WTC11 (cell line): ENCODE results near the gene HJURP.

Experiments
- CREB1 ChIP-seq: sonication (generic); formaldehyde crosslinking; IDR thresholded peaks from 2 replicates; pipeline ENCODE4 v1.8.0; 2023; ENCODE audit warnings: mild to moderate bottlenecking, missing genetic modification reagents
- ELF4 ChIP-seq: sonication (generic); formaldehyde crosslinking; IDR thresholded peaks from 2 replicates; pipeline ENCODE4 v1.8.1; 2022; ENCODE audit warnings: low read depth, mild to moderate bottlenecking, moderate library complexity, missing genetic modification reagents
- FOXK1 ChIP-seq: sonication (generic); formaldehyde crosslinking; IDR thresholded peaks from 2 replicates; pipeline ENCODE4 v1.8.0; 2022; ENCODE audit warnings: mild to moderate bottlenecking, moderate library complexity, missing genetic modification reagents
- TF ChIP-seq, protein P1 (sequence below): fragments of 200-600 bp; IDR thresholded peaks from 2 replicates; pipeline ENCODE4 v1.8.0; 2022; ENCODE audit warnings: antibody characterized with exemption

DNA sequence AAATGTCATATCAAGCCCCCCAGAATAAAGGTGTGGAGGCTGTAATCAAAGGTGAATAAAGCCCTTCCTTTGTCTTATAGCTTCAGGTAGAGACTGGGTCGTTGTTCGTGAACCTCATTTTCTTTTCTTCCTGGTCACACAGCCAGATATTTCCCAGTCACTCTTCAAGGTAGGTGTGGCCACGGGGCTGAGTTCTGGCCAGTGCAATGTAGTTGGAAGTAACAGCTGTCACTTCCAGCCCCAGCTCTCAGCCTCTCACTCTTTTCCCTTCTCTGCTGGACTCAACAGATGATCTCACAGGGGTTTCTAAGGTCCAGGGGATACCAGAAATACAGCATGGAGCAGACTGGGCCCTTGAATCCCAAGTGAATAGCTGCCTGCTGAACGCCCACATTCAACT lies 47.0 kb upstream of the HJURP start:
- TF ChIP-seq ELF4 (CRISPR knock-in tag) (no peak), FOXK1 (no peak), CREB1 (CRISPR knock-in tag) (no peak)
- TF ChIP-seq, protein P1, sequence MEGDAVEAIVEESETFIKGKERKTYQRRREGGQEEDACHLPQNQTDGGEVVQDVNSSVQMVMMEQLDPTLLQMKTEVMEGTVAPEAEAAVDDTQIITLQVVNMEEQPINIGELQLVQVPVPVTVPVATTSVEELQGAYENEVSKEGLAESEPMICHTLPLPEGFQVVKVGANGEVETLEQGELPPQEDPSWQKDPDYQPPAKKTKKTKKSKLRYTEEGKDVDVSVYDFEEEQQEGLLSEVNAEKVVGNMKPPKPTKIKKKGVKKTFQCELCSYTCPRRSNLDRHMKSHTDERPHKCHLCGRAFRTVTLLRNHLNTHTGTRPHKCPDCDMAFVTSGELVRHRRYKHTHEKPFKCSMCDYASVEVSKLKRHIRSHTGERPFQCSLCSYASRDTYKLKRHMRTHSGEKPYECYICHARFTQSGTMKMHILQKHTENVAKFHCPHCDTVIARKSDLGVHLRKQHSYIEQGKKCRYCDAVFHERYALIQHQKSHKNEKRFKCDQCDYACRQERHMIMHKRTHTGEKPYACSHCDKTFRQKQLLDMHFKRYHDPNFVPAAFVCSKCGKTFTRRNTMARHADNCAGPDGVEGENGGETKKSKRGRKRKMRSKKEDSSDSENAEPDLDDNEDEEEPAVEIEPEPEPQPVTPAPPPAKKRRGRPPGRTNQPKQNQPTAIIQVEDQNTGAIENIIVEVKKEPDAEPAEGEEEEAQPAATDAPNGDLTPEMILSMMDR: no peak
